Measurements from ENCODE around the gene ZNF302. TPM values are rescaled to one million over a fixed set of nuclear protein-coding genes. Genes with fewer than 3 reads are reported as not detected.

ZNF302 gene
- polyA plus RNA-seq, 1 donor from 2014 or later: 107 TPM

DNA sequence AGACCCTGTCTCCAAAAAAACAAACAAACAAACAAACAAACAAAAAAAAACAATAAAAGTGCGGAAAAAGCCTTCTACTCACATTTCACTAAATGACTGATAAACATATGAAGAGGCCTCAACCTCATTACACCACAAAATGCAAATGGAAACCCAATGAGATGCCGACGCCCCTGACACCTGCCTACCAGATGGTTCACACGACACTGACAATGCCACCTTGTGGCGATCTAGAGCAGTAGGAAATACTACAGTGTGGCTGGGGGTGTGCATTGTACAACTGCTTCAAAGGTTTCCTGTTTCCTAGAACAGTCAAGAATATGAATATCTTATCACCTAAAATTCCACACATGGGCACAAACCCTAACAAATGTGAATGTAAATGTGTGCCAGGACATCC is 14.6 kb upstream of the ZNF302 start:
- TF ChIP-seq REST (IDR thresholded peaks at IDR 0.05; ENCODE audit: borderline replicate concordance) (no peak), EZH2 (IDR thresholded peaks at IDR 0.05; ENCODE audit: borderline replicate concordance, insufficient read depth, low read length, poor library complexity, severe bottlenecking) (no peak), RAD21 (conservative IDR thresholded peaks at IDR 0.05) (no peak), POLR2AphosphoS5 (IDR thresholded peaks at IDR 0.05) (no peak), EP300 (conservative IDR thresholded peaks at IDR 0.05; ENCODE audit: poor library complexity, severe bottlenecking) (no peak), SMC3 (conservative IDR thresholded peaks at IDR 0.05; ENCODE audit: poor library complexity) (no peak), TAF1 (IDR thresholded peaks at IDR 0.05; ENCODE audit: low read depth) (no peak), CTCF (IDR thresholded peaks at IDR 0.05; ENCODE audit: poor library complexity, severe bottlenecking) (no peak), MXI1 (conservative IDR thresholded peaks at IDR 0.05; ENCODE audit: poor library complexity, severe bottlenecking) (no peak)
- H2AFZ ChIP-seq (ENCODE audit: low read depth, low read length): no peak overlapping the region
- H3F3A ChIP-seq (ENCODE audit: insufficient read depth, low read length, poor library complexity, severe bottlenecking): no peaks in the 10 kb centered on the region
- H4K20me1 ChIP-seq (ENCODE audit: insufficient read depth): no peaks in the 10 kb centered on the region
- no peaks in the 10 kb centered on the region for H3K27me3 ChIP-seq (ENCODE audit: insufficient read depth, low read depth, low read length)
- no peak overlapping the region for H3K27ac ChIP-seq (ENCODE audit: low read length)
- no peak overlapping the region for H3K4me3 ChIP-seq (ENCODE audit: low read length)
- H3K9ac ChIP-seq (ENCODE audit: low read length): no peak overlapping the region
- H3K9me3 ChIP-seq (ENCODE audit: low read length): no peaks in the 10 kb centered on the region
- no peaks in the 10 kb centered on the region for H3K79me2 ChIP-seq (replicated peaks; ENCODE audit: insufficient read depth, low read length)
- H3K4me2 ChIP-seq (ENCODE audit: low read length): no peak overlapping the region
- H3K36me3 ChIP-seq (ENCODE audit: insufficient read depth, low read length): no peaks in the 10 kb centered on the region
- no peaks in the 10 kb centered on the region for H3K9me2 ChIP-seq (ENCODE audit: insufficient read depth, low read length)

DNA sequence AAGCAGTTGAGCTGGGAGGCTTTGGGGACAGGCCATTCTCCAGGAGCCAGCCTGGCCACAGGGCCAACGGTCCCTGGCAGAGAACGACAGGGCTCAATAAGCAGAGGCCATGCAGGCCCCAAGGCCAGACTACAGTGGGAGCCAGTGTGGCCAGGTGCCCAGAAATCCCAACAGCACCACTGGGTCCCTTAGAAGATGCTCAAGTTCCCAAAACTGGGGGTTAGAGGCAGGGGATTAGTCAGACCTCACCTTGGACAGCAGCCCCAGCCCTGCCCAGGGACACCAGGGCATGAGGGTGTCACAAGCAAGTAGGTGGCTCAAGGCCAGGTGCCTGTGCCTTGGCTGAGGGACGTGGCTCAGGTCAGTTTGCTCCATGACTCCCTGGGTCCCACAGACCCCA is 13.3 kb upstream of the ZNF302 start:
- Histone ChIP-seq H2AFZ (ENCODE audit: low read depth, low read length) (no peak overlapping the region), H3K9me2 (ENCODE audit: insufficient read depth, low read length) (no peaks in the 10 kb centered on the region), H3K4me2 (ENCODE audit: low read length) (no peak overlapping the region), H3K9ac (ENCODE audit: low read length) (no peak overlapping the region), H3K79me2 (replicated peaks; ENCODE audit: insufficient read depth, low read length) (no peaks in the 10 kb centered on the region), H3F3A (ENCODE audit: insufficient read depth, low read length, poor library complexity, severe bottlenecking) (no peaks in the 10 kb centered on the region), H3K27ac (ENCODE audit: low read length) (no peak overlapping the region), H3K27me3 (ENCODE audit: insufficient read depth, low read depth, low read length) (no peaks in the 10 kb centered on the region), H3K9me3 (ENCODE audit: low read length) (no peaks in the 10 kb centered on the region), H3K36me3 (ENCODE audit: insufficient read depth, low read length) (no peaks in the 10 kb centered on the region), H3K4me3 (ENCODE audit: low read length) (no peak overlapping the region), H4K20me1 (ENCODE audit: insufficient read depth) (no peaks in the 10 kb centered on the region)
- TF ChIP-seq MXI1 (conservative IDR thresholded peaks at IDR 0.05; ENCODE audit: poor library complexity, severe bottlenecking) (no peak), EZH2 (IDR thresholded peaks at IDR 0.05; ENCODE audit: borderline replicate concordance, insufficient read depth, low read length, poor library complexity, severe bottlenecking) (no peak), RAD21 (conservative IDR thresholded peaks at IDR 0.05) (no peak), CTCF (IDR thresholded peaks at IDR 0.05; ENCODE audit: poor library complexity, severe bottlenecking) (no peak), SMC3 (conservative IDR thresholded peaks at IDR 0.05; ENCODE audit: poor library complexity) (no peak), POLR2AphosphoS5 (IDR thresholded peaks at IDR 0.05) (no peak), TAF1 (IDR thresholded peaks at IDR 0.05; ENCODE audit: low read depth) (no peak), EP300 (conservative IDR thresholded peaks at IDR 0.05; ENCODE audit: poor library complexity, severe bottlenecking) (no peak), REST (IDR thresholded peaks at IDR 0.05; ENCODE audit: borderline replicate concordance) (no peak)
